ENCODE data around the gene SUSD1. TPM values are rescaled to one million over a fixed set of nuclear protein-coding genes. Genes with fewer than 3 reads are reported as not detected.

Gene SUSD1
- total RNA-seq, 2 experiments from 2014 or later = 0.32 TPM; not detected in 1

GRCh38 chr9:112144807-112145206, 30.3 kb downstream of the SUSD1 start:
- no peaks in the 10 kb centered on the region for H3K9me2 ChIP-seq (ENCODE audit: insufficient read depth, low read length)
- H3K27ac ChIP-seq (ENCODE audit: low read depth, low read length, poor library complexity, severe bottlenecking) = no peak overlapping the region
- BruUV-seq (replicated peaks) = no TSS peak
- H3K9me3 ChIP-seq (ENCODE audit: low read length) = no peaks in the 10 kb centered on the region
- peaks cover 5% of the 10 kb centered on the region for H3K4me1 ChIP-seq (ENCODE audit: insufficient read depth, low read length, poor library complexity, severe bottlenecking)
- intact Hi-C loops (cut with micrococcal nuclease; ENCODE audit: unreplicated experiment) = no loop called here
- H2AFZ ChIP-seq (ENCODE audit: low read length) = no peak overlapping the region
- TF ChIP-seq CTCF (conservative IDR thresholded peaks at IDR 0.05; ENCODE audit: low read length) = no peak
- no peak for TF ChIP-seq EZH2phosphoT487 (IDR thresholded peaks at IDR 0.05; ENCODE audit: borderline replicate concordance, low read depth, low read length)
- no peaks in the 10 kb centered on the region for H4K20me1 ChIP-seq (ENCODE audit: insufficient read depth, low read length)
- H3K4me2 ChIP-seq (ENCODE audit: low read length) = no peak overlapping the region
- CTCF ChIA-PET (ENCODE audit: unreplicated experiment) = no interaction called here
- no peak overlapping the region for H3K4me3 ChIP-seq (ENCODE audit: low read depth, low read length, poor library complexity, severe bottlenecking)
- no peaks in the 10 kb centered on the region for H3K79me2 ChIP-seq (ENCODE audit: insufficient read depth, low read depth, low read length)
- POLR2A ChIA-PET = interaction anchor here (0.7 kb wide), 1 partner anchor 22 kb away, joined by 5 read pairs; no protein-coding TSS in a partner anchor
- DNase-seq (ENCODE audit: low spot score) = no peak
- H3K36me3 ChIP-seq (ENCODE audit: insufficient read depth, low read length) = no peaks in the 10 kb centered on the region

GRCh38 chr9:112142420-112142819, 32.7 kb downstream of the SUSD1 start:
- ChIA-PET POLR2A (no interaction called here), CTCF (ENCODE audit: unreplicated experiment) (no interaction called here)
- peaks cover 5% of the 10 kb centered on the region for H3K4me1 ChIP-seq (ENCODE audit: insufficient read depth, low read length, poor library complexity, severe bottlenecking)
- DNase-seq (ENCODE audit: low spot score) = no peak
- H2AFZ ChIP-seq (ENCODE audit: low read length) = no peak overlapping the region
- no peak overlapping the region for H3K4me3 ChIP-seq (ENCODE audit: low read depth, low read length, poor library complexity, severe bottlenecking)
- no peak overlapping the region for H3K27ac ChIP-seq (ENCODE audit: low read depth, low read length, poor library complexity, severe bottlenecking)
- H3K9me2 ChIP-seq (ENCODE audit: insufficient read depth, low read length) = no peaks in the 10 kb centered on the region
- no peak overlapping the region for H3K4me2 ChIP-seq (ENCODE audit: low read length)
- no peaks in the 10 kb centered on the region for H4K20me1 ChIP-seq (ENCODE audit: insufficient read depth, low read length)
- TF ChIP-seq EZH2phosphoT487 (IDR thresholded peaks at IDR 0.05; ENCODE audit: borderline replicate concordance, low read depth, low read length) = no peak
- no peak for TF ChIP-seq CTCF (conservative IDR thresholded peaks at IDR 0.05; ENCODE audit: low read length)
- no TSS peak for BruUV-seq (replicated peaks)
- no peaks in the 10 kb centered on the region for H3K79me2 ChIP-seq (ENCODE audit: insufficient read depth, low read depth, low read length)
- H3K9me3 ChIP-seq (ENCODE audit: low read length) = no peaks in the 10 kb centered on the region
- H3K36me3 ChIP-seq (ENCODE audit: insufficient read depth, low read length) = no peaks in the 10 kb centered on the region
- intact Hi-C loops (cut with micrococcal nuclease; ENCODE audit: unreplicated experiment) = no loop called here

GRCh38 chr9:112140936-112141335, 34.2 kb downstream of the SUSD1 start:
- Histone ChIP-seq H3K4me1 (ENCODE audit: insufficient read depth, low read length, poor library complexity, severe bottlenecking) (peaks cover 5% of the 10 kb centered on the region), H2AFZ (ENCODE audit: low read length) (no peak overlapping the region), H3K79me2 (ENCODE audit: insufficient read depth, low read depth, low read length) (no peaks in the 10 kb centered on the region), H4K20me1 (ENCODE audit: insufficient read depth, low read length) (no peaks in the 10 kb centered on the region), H3K36me3 (ENCODE audit: insufficient read depth, low read length) (no peaks in the 10 kb centered on the region), H3K27ac (ENCODE audit: low read depth, low read length, poor library complexity, severe bottlenecking) (no peak overlapping the region), H3K9me3 (ENCODE audit: low read length) (no peaks in the 10 kb centered on the region), H3K4me2 (ENCODE audit: low read length) (no peak overlapping the region), H3K4me3 (ENCODE audit: low read depth, low read length, poor library complexity, severe bottlenecking) (no peak overlapping the region), H3K9me2 (ENCODE audit: insufficient read depth, low read length) (no peaks in the 10 kb centered on the region)
- CTCF ChIA-PET (ENCODE audit: unreplicated experiment) = no interaction called here
- no peak for DNase-seq (ENCODE audit: low spot score)
- POLR2A ChIA-PET = interaction anchor here (0.7 to 0.9 kb wide), 2 partner anchors 11 to 211 kb away, joined by 3 to 4 read pairs; no protein-coding TSS in a partner anchor
- no TSS peak for BruUV-seq (replicated peaks)
- no peak for TF ChIP-seq CTCF (conservative IDR thresholded peaks at IDR 0.05; ENCODE audit: low read length)
- TF ChIP-seq EZH2phosphoT487 (IDR thresholded peaks at IDR 0.05; ENCODE audit: borderline replicate concordance, low read depth, low read length) = no peak
- intact Hi-C loops (cut with micrococcal nuclease; ENCODE audit: unreplicated experiment) = no loop called here
